Natural killer cell treated with Interleukin-12 subunit alpha and Interleukin-12 subunit beta and Interleukin-15 and Interleukin-18, amount 100 ng/mL, for 72 hours (primary cell): ENCODE data around the gene STIM1. TPM values are rescaled to one million over a fixed set of nuclear protein-coding genes. Genes with fewer than 3 reads are reported as not detected.
A peak's percentile ranks its signal among the peaks of the same experiment; 100 is the strongest.

ENCODE experiments used
- ATAC-seq, 2 donors: fragments of 150-1000 bp; cut with Tn5 transposase in 1 of 2; sonication (Bioruptor Pico), chemical (Tn5 transposase) in 1 of 2; 2 replicates each; pipeline ENCODE4 v1.10.0; 2021
- DNase-seq: peaks from one replicate; pipeline ENCODE4 v3.0.0; 2022; ENCODE audit warnings: low spot score
- H3K27ac Mint-ChIP-seq, 2 donors: 1 replicate in 1 of 2; 2 replicates in 1 of 2; pipeline ENCODE4 v1.8.0; 2022; ENCODE audit warnings: mixed read lengths in 2 of 2, mild to moderate bottlenecking in 1 of 2, moderate library complexity in 1 of 2
- H3K27me3 Mint-ChIP-seq, 2 donors: 1 replicate in 1 of 2; 2 replicates in 1 of 2; pipeline ENCODE4 v1.8.0; 2022; ENCODE audit warnings: mixed read lengths in 2 of 2
- H3K36me3 Mint-ChIP-seq: one replicate; pipeline ENCODE4 v1.8.0; 2022; ENCODE audit warnings: mixed read lengths
- H3K4me1 Mint-ChIP-seq, 2 donors: 1 replicate in 1 of 2; 2 replicates in 1 of 2; pipeline ENCODE4 v1.8.0; 2022; ENCODE audit warnings: low read depth in 2 of 2, mixed read lengths in 2 of 2, mild to moderate bottlenecking in 1 of 2
- H3K4me3 Mint-ChIP-seq: one replicate; pipeline ENCODE4 v1.8.0; 2022; ENCODE audit warnings: mixed read lengths
- H3K9me3 Mint-ChIP-seq: 2 replicates; pipeline ENCODE4 v1.8.0; 2022; ENCODE audit warnings: mixed read lengths
- total RNA-seq, 2 donors: library from RNA; stranded (reverse); gene quantifications; one replicate each; pipeline ENCODE4 v1.2.3, GENCODE V29; 2022

STIM1 gene
- total RNA-seq, 2 donors from 2014 or later, result 83.9 to 85.9 TPM

- Mint-ChIP-seq H3K9me3 (no peaks in the 10 kb centered on the region), H3K27me3 (no peaks in the 10 kb centered on the region), H3K27ac (peak overlapping the region in 1 of 2 donors; percentile 26), H3K4me1 (peaks cover 31 to 47% of the 10 kb centered on the region in 2 donors), H3K36me3 (no peaks in the 10 kb centered on the region), H3K4me3 (no peak overlapping the region)
- DNase-seq (no peak), ATAC-seq (no peak)
These were observed 74.2 kb downstream of the STIM1 start for GRCh38 chr11:3929649-3930048.

DNA sequence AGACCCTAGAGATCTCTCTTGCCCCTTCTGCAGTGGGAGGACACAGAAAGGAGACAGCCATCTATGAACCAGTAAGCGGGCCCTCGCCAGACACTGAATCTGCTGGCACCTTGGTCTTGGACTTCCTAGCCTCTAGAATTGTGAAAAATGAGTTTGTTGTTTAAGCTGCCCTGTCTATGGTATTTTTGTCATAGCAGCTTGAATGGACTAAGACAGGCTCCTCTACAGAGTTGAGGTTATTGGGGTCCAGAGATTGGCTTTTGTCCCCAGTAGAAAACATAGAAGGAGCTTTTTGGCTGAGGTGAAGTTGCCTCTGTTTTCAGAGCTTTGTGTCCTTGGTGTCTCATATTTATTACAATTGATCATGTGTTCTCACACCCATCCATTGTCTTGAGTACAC is 77.2 kb downstream of the STIM1 start:
- H3K4me3 Mint-ChIP-seq, result no peak overlapping the region
- peaks cover 46 to 62% of the 10 kb centered on the region in 2 donors for H3K4me1 Mint-ChIP-seq
- no peaks in the 10 kb centered on the region for H3K36me3 Mint-ChIP-seq
- H3K9me3 Mint-ChIP-seq, result no peaks in the 10 kb centered on the region
- DNase-seq, result no peak
- ATAC-seq, result no peak
- H3K27ac Mint-ChIP-seq, result peak overlapping the region in 1 of 2 donors; percentile 76
- no peaks in the 10 kb centered on the region for H3K27me3 Mint-ChIP-seq

DNA sequence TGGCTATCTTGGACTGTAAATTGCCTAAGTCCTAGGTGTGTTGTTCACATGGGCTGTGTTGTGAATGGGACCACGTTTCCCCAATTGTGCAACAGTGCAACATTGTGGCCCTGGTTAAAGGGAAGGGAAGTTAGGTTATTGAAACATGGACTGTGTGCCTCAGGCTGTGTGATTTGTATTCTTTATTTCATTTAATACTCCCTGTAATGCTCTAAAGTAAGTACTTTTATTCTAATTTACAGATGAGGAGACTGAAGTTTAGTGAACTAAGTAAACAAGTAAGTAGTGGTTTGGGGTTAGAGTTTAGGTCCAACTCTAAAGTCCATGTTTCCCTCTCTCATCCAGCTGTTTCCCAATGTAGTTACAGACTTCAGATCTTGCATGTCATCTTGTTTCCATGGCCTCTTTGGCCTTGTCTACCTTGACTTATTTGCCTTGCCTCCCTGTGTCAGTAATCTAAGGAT is 77.7 kb downstream of the STIM1 start:
- Mint-ChIP-seq H3K27me3 (no peaks in the 10 kb centered on the region), H3K4me3 (no peak overlapping the region), H3K9me3 (no peaks in the 10 kb centered on the region), H3K4me1 (peaks cover 44 to 62% of the 10 kb centered on the region in 2 donors), H3K36me3 (no peaks in the 10 kb centered on the region), H3K27ac (peak overlapping the region in 1 of 2 donors; percentile 0)
- no peak for ATAC-seq
- DNase-seq, result no peak

DNA sequence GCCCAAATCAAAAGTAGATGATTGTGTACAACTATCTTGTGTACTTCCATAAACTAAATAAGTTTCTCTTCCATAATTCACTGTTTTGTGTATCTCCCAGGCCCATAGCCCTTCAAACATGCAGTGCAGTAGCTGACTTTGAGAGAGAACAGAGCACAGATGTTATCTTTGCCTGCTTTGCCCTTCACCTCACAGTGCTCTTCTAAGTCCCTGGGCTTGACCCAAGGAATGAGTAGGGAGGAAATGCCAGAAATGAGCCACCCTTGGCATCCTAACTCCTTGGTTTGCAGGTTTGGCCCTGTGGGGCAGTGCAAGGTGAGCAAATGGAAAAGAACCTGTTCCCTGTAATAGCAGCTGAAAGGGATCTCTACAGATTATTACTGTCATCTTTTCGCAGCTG is 79.2 kb downstream of the STIM1 start:
- peaks cover under 1% of the 10 kb centered on the region for H3K9me3 Mint-ChIP-seq
- H3K27ac Mint-ChIP-seq, result peak overlapping the region in 1 of 2 donors; percentile 59
- no peaks in the 10 kb centered on the region for H3K36me3 Mint-ChIP-seq
- DNase-seq (no peak), ATAC-seq (no peak)
- H3K4me3 Mint-ChIP-seq, result no peak overlapping the region
- no peaks in the 10 kb centered on the region for H3K27me3 Mint-ChIP-seq
- H3K4me1 Mint-ChIP-seq, result peaks cover 53 to 63% of the 10 kb centered on the region in 2 donors

DNA sequence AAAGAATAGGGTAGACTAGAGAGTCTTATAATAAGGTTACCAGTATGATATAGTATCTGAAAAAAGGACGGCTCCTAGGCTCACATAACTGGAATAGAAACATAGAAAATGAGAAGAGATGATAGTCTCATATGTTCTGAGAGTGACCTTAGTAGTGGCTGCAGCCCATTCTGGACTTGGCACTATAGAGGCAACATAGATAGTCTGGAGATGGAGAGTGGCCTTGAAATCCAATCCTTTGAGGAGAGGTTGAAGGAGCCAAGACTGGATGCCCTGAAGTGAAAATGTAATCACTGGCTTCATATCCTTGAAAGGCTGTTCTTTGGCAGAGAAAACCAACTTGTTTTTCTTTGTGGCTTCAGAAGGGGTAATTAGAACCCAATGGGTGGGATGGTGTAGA is 81.1 kb downstream of the STIM1 start:
- peak overlapping the region; percentile 18 for H3K4me3 Mint-ChIP-seq
- H3K27me3 Mint-ChIP-seq, result no peaks in the 10 kb centered on the region
- no peaks in the 10 kb centered on the region for H3K36me3 Mint-ChIP-seq
- peaks cover 7% of the 10 kb centered on the region for H3K9me3 Mint-ChIP-seq
- H3K4me1 Mint-ChIP-seq, result peaks cover 64 to 70% of the 10 kb centered on the region in 2 donors
- H3K27ac Mint-ChIP-seq, result peak overlapping the region in 1 of 2 donors; percentile 39
- DNase-seq (no peak), ATAC-seq (no peak)

- H3K4me1 Mint-ChIP-seq, result peaks cover 78 to 79% of the 10 kb centered on the region in 2 donors
- DNase-seq, result no peak
- no peaks in the 10 kb centered on the region for H3K27me3 Mint-ChIP-seq
- peak overlapping the region; percentile 91 to 98 for H3K27ac Mint-ChIP-seq
- H3K4me3 Mint-ChIP-seq, result peak overlapping the region; percentile 35
- peaks cover 4% of the 10 kb centered on the region for H3K36me3 Mint-ChIP-seq
- H3K9me3 Mint-ChIP-seq, result peaks cover 7% of the 10 kb centered on the region
- peak in 1 of 2 donors; percentile 39 for ATAC-seq
These were observed 83.7 kb downstream of the STIM1 start for GRCh38 chr11:3939211-3939610.

DNA sequence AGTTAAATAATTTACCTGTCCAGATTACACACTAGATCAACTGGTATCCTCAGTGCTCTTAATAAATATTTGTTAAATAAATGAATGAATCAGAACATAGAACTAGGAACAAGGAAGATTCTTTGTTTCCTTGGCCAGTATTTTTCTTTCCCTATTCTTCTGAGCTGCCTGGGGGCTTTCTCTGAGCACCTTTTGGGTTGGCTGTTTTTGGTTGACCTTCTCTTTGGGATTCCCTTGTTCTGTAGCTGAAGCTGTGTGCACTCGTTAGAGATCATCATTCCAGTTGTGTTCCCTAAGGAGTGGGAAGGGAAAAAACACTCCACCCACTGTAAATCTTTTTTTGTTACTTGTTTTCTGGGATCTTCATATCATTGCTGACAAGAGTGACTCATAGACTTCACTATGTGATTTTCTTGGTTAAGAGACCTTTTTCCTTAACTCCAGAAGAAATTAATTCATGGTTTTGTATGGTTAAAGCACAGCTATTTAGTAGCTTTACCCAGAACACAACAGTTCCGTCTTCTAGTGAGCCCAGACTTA is 84.3 kb downstream of the STIM1 start:
- peak overlapping the region; percentile 28 for H3K4me3 Mint-ChIP-seq
- H3K27ac Mint-ChIP-seq, result peak overlapping the region; percentile 91 to 98
- DNase-seq (no peak), ATAC-seq (no peak)
- no peaks in the 10 kb centered on the region for H3K27me3 Mint-ChIP-seq
- peaks cover 7% of the 10 kb centered on the region for H3K9me3 Mint-ChIP-seq
- H3K36me3 Mint-ChIP-seq, result peaks cover 4% of the 10 kb centered on the region
- H3K4me1 Mint-ChIP-seq, result peaks cover 78 to 79% of the 10 kb centered on the region in 2 donors

- peak overlapping the region; percentile 91 to 98 for H3K27ac Mint-ChIP-seq
- peak overlapping the region; percentile 63 for H3K4me3 Mint-ChIP-seq
- ATAC-seq (peak; percentile 46 to 67), DNase-seq (no peak)
- no peaks in the 10 kb centered on the region for H3K27me3 Mint-ChIP-seq
- peaks cover 81 to 82% of the 10 kb centered on the region in 2 donors for H3K4me1 Mint-ChIP-seq
- peaks cover 15% of the 10 kb centered on the region for H3K36me3 Mint-ChIP-seq
- H3K9me3 Mint-ChIP-seq, result peaks cover 7% of the 10 kb centered on the region
These were observed 86.9 kb downstream of the STIM1 start for GRCh38 chr11:3942160-3942955.

- Mint-ChIP-seq H3K4me1 (peaks cover 83 to 89% of the 10 kb centered on the region in 2 donors), H3K27me3 (no peaks in the 10 kb centered on the region), H3K27ac (peak overlapping the region; percentile 91 to 98), H3K9me3 (peaks cover 7% of the 10 kb centered on the region), H3K36me3 (peaks cover 15% of the 10 kb centered on the region), H3K4me3 (peak overlapping the region; percentile 63)
- peak in 1 of 2 donors; percentile 11 for ATAC-seq
- DNase-seq, result no peak
These were observed 87.6 kb downstream of the STIM1 start for GRCh38 chr11:3942956-3943497.

- Mint-ChIP-seq H3K27me3 (no peaks in the 10 kb centered on the region), H3K27ac (peak overlapping the region; percentile 91 to 98), H3K36me3 (peaks cover 15% of the 10 kb centered on the region), H3K4me3 (peak overlapping the region; percentile 37), H3K9me3 (peaks cover 7% of the 10 kb centered on the region), H3K4me1 (peaks cover 89 to 93% of the 10 kb centered on the region in 2 donors)
- no peak for ATAC-seq
- DNase-seq, result no peak
These were observed 88.7 kb downstream of the STIM1 start for GRCh38 chr11:3944198-3944597.

DNA sequence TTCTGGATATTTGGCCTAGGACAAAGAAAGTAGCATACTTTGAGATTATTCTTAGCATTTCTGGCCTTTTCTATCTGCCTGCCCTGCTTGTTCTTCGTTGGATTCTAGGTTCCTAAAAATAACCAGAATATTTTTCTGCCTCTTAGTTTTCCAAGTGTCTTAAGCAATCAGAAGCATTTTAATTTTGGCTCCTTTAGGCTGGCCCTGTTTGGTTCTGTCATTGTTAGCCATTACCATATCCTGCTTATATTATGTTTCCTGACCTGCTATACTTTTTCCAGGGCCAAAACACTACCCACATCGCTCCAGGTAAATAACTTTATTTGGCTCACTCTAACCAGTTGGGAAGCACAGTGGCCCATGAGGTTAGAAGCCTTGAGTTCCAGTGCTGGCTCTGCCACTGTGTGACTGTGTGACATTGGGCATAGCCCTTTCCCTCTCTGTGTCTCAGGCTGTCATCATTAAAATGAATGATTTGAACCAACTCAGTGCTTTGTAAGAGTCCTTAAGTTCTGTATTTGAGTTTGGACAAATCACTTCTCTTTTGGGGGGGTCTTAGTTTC is 91.1 kb downstream of the STIM1 start:
- Mint-ChIP-seq H3K36me3 (peaks cover 15% of the 10 kb centered on the region), H3K4me3 (peak overlapping the region; percentile 69), H3K9me3 (no peaks in the 10 kb centered on the region), H3K4me1 (peaks cover 85 to 94% of the 10 kb centered on the region in 2 donors), H3K27ac (peak overlapping the region; percentile 98), H3K27me3 (no peaks in the 10 kb centered on the region)
- DNase-seq, result no peak
- peak in 1 of 2 donors; percentile 21 for ATAC-seq

DNA sequence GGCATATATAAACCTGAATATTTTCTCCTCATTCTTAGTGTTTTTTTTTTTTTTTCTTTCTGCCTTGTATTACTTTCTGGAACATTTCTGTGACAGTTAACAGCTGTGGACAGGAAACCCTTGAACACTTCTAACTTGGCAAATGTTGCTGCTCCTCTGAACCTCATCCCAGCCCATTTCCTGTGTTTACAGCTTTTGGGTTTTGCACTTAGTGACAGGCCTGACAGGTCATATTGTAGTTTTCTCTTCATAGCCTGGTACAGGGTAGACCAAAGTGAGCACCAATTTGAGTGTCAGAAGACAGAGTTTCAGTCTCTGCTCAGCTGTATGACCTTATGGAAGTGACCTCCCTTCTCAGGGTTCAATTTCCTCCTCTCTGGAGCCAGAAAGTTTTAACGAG is 91.6 kb downstream of the STIM1 start:
- Mint-ChIP-seq H3K27ac (peak overlapping the region; percentile 98), H3K36me3 (peaks cover 15% of the 10 kb centered on the region), H3K4me1 (peaks cover 83 to 94% of the 10 kb centered on the region in 2 donors), H3K4me3 (peak overlapping the region; percentile 69), H3K27me3 (no peaks in the 10 kb centered on the region), H3K9me3 (no peaks in the 10 kb centered on the region)
- peak; percentile 89 to 91 for ATAC-seq
- DNase-seq, result peak; percentile 86

- peaks cover 80 to 93% of the 10 kb centered on the region in 2 donors for H3K4me1 Mint-ChIP-seq
- peak; percentile 66 for DNase-seq
- H3K9me3 Mint-ChIP-seq, result peaks cover 4% of the 10 kb centered on the region
- H3K27me3 Mint-ChIP-seq, result no peaks in the 10 kb centered on the region
- H3K4me3 Mint-ChIP-seq, result peak overlapping the region; percentile 69
- H3K27ac Mint-ChIP-seq, result peak overlapping the region; percentile 98
- H3K36me3 Mint-ChIP-seq, result peaks cover 14% of the 10 kb centered on the region
- peak; percentile 73 to 80 for ATAC-seq
These were observed 93.7 kb downstream of the STIM1 start for GRCh38 chr11:3949125-3949524.
